ENCODE results near the gene EBF4.

GRCh38 chr20:2783908-2784566, 91.5 kb downstream of the EBF4 start:
- TF ChIP-seq GATA3 (IDR thresholded peaks at IDR 0.05; ENCODE audit: low read depth, low read length): no peak
- no peak for TF ChIP-seq GATA2 (IDR thresholded peaks at IDR 0.05; ENCODE audit: low read depth, low read length)

Measured in SH-SY5Y (cell line).